HEK293 (cell line): ENCODE results near the gene NOP56.

ENCODE experiments used
- CTCF ChIA-PET: fragments of 350-600 bp; formaldehyde crosslinking; extraction: SDS; loops from one replicate; lab custom pipeline; 2021; ENCODE audit warnings: antibody characterized with exemption; lab: Yijun Ruan, JAX
- POLR2A ChIA-PET: fragments of 300-600 bp; formaldehyde crosslinking; extraction: SDS; loops from one replicate; lab custom pipeline; 2020; ENCODE audit warnings: antibody characterized with exemption, inconsistent platforms; lab: Yijun Ruan, JAX
- H3K27ac ChIP-seq: fragments of 200-500 bp; sonication (Bioruptor generic); 2 replicates; pipeline ENCODE4 v1.5.1; 2014; ENCODE audit warnings: low read depth, low read length, control low read depth, inconsistent platforms; ENCODE audit errors: extremely low read depth
- H3K36me3 ChIP-seq, 2 experiments: fragments of 200-500 bp in 1 of 2; sonication (Bioruptor generic) in 1 of 2; 1 replicate in 1 of 2; 2 replicates in 1 of 2; pipeline ENCODE4 v1.5.1; 2014 to 2017; ENCODE audit warnings: inconsistent platforms in 2 of 2, low read length in 2 of 2; ENCODE audit not compliant: control insufficient read depth in 2 of 2, insufficient read depth in 1 of 2
- H3K4me1 ChIP-seq: fragments of 200-500 bp; sonication (Bioruptor generic); 2 replicates; pipeline ENCODE4 v1.5.1; 2014; ENCODE audit warnings: mild to moderate bottlenecking, low read length, inconsistent platforms; ENCODE audit not compliant: control insufficient read depth, insufficient read depth
- H3K4me3 ChIP-seq: 2 replicates; pipeline ENCODE4 v1.5.1; 2011; ENCODE audit warnings: low read depth, mild to moderate bottlenecking, control low read depth, low read length, moderate library complexity
- H3K9me3 ChIP-seq: fragments of 200-500 bp; sonication (Bioruptor generic); 2 replicates; pipeline ENCODE4 v1.5.1; 2014; ENCODE audit warnings: low read depth, low read length, inconsistent platforms; ENCODE audit not compliant: control insufficient read depth, insufficient read depth
- ELK4 ChIP-seq: IDR thresholded peaks from 2 replicates; pipeline ENCODE4 v1.6.1; 2011; ENCODE audit warnings: mild to moderate bottlenecking, low read depth, low read length, borderline replicate concordance
- HOXC10 ChIP-seq: sonication (generic); formaldehyde crosslinking; IDR thresholded peaks from 2 replicates; pipeline ENCODE4 v1.8.1; 2023; ENCODE audit warnings: mild to moderate bottlenecking, missing genetic modification reagents
- OVOL3 ChIP-seq: fragments of 450-650 bp; formaldehyde crosslinking; IDR thresholded peaks from 2 replicates; pipeline ENCODE4 v1.5.1; 2016; ENCODE audit warnings: missing biosample characterization, missing genetic modification characterization
- PRDM1 ChIP-seq: fragments of 450-650 bp; formaldehyde crosslinking; IDR thresholded peaks from 2 replicates; pipeline ENCODE4; 2016; ENCODE audit warnings: missing biosample characterization, missing genetic modification characterization
- ZBTB7A ChIP-seq: fragments of 450-650 bp; formaldehyde crosslinking; IDR thresholded peaks from 2 replicates; pipeline ENCODE4 v1.5.1; 2016; ENCODE audit warnings: low read depth, missing biosample characterization, missing genetic modification characterization
- ZFP69B ChIP-seq: fragments of 450-650 bp; formaldehyde crosslinking; IDR thresholded peaks from 2 replicates; pipeline ENCODE4 v1.5.1; 2016; ENCODE audit warnings: missing biosample characterization, missing genetic modification characterization
- ZNF114 ChIP-seq: fragments of 450-650 bp; formaldehyde crosslinking; IDR thresholded peaks from 2 replicates; pipeline ENCODE4 v1.5.0; 2017; ENCODE audit warnings: missing biosample characterization, missing genetic modification characterization
- ZNF23 ChIP-seq: fragments of 450-650 bp; formaldehyde crosslinking; IDR thresholded peaks from 2 replicates; pipeline ENCODE4 v1.5.1; 2016; ENCODE audit warnings: missing biosample characterization, missing genetic modification characterization, borderline replicate concordance
- ZNF266 ChIP-seq: fragments of 450-650 bp; formaldehyde crosslinking; IDR thresholded peaks from 2 replicates; pipeline ENCODE4 v1.5.1; 2016; ENCODE audit warnings: missing biosample characterization, missing genetic modification characterization, low read depth
- ZNF404 ChIP-seq: fragments of 450-650 bp; formaldehyde crosslinking; IDR thresholded peaks from 2 replicates; pipeline ENCODE4 v1.5.1; 2017; ENCODE audit warnings: missing biosample characterization, missing genetic modification characterization
- ZNF544 ChIP-seq: fragments of 450-650 bp; formaldehyde crosslinking; IDR thresholded peaks from 2 replicates; pipeline ENCODE4 v1.5.0; 2017; ENCODE audit warnings: missing biosample characterization, missing genetic modification characterization
- ZNF558 ChIP-seq: fragments of 450-650 bp; formaldehyde crosslinking; IDR thresholded peaks from 2 replicates; pipeline ENCODE4 v1.5.1; 2016; ENCODE audit warnings: missing biosample characterization, missing genetic modification characterization
- ZNF76 ChIP-seq: fragments of 450-650 bp; formaldehyde crosslinking; IDR thresholded peaks from 2 replicates; pipeline ENCODE4; 2016; ENCODE audit warnings: low read depth, missing biosample characterization, missing genetic modification characterization, borderline replicate concordance
- TF ChIP-seq, protein P1 (sequence below): fragments of 450-650 bp; formaldehyde crosslinking; IDR thresholded peaks from 2 replicates; pipeline ENCODE4 v1.5.1; 2017; ENCODE audit warnings: missing biosample characterization, missing genetic modification characterization
- TF ChIP-seq, protein P2 (sequence below): fragments of 450-650 bp; formaldehyde crosslinking; IDR thresholded peaks from 2 replicates; pipeline ENCODE4 v1.5.1; 2016; ENCODE audit warnings: missing biosample characterization, missing genetic modification characterization
- TF ChIP-seq, protein P3 (sequence below): fragments of 450-650 bp; IDR thresholded peaks from 2 replicates; pipeline ENCODE4 v1.5.1; 2018; ENCODE audit warnings: missing biosample characterization, mild to moderate bottlenecking, missing genetic modification characterization
- TF ChIP-seq, protein P4 (sequence below): fragments of 450-650 bp; formaldehyde crosslinking; IDR thresholded peaks from 2 replicates; pipeline ENCODE4 v1.5.1; 2016; ENCODE audit warnings: missing biosample characterization, missing genetic modification characterization

Gene NOP56

GRCh38 chr20:2624190-2624589 lies 28.2 kb upstream of the NOP56 start:
- TF ChIP-seq ZNF76 = no peak
- TF ChIP-seq, protein P1, sequence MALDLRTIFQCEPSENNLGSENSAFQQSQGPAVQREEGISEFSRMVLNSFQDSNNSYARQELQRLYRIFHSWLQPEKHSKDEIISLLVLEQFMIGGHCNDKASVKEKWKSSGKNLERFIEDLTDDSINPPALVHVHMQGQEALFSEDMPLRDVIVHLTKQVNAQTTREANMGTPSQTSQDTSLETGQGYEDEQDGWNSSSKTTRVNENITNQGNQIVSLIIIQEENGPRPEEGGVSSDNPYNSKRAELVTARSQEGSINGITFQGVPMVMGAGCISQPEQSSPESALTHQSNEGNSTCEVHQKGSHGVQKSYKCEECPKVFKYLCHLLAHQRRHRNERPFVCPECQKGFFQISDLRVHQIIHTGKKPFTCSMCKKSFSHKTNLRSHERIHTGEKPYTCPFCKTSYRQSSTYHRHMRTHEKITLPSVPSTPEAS = no peak
- no peak for TF ChIP-seq ZNF266 (tag by site-specific recombination)
- TF ChIP-seq OVOL3 = no peak
- TF ChIP-seq ZNF558 (tag by site-specific recombination) = no peak
- no peak for TF ChIP-seq ELK4
- TF ChIP-seq, protein P2, sequence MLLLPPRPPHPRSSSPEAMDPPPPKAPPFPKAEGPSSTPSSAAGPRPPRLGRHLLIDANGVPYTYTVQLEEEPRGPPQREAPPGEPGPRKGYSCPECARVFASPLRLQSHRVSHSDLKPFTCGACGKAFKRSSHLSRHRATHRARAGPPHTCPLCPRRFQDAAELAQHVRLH = no peak
- TF ChIP-seq, all 188 proteins: peak for 0
- H3K9me3 ChIP-seq = no peaks in the 10 kb centered on the region
- H3K4me1 ChIP-seq = no peaks in the 10 kb centered on the region
- H3K36me3 ChIP-seq = no peaks in the 10 kb centered on the region
- ChIA-PET CTCF (interaction anchor here (0.6 kb wide), 1 partner anchor 741 kb away, joined by 3 read pairs; no protein-coding TSS in a partner anchor), POLR2A (no interaction called here)
- H3K27ac ChIP-seq = no peak overlapping the region
- H3K4me3 ChIP-seq = no peak overlapping the region

- Histone ChIP-seq H3K4me1 (no peaks in the 10 kb centered on the region), H3K9me3 (no peaks in the 10 kb centered on the region), H3K4me3 (no peak overlapping the region), H3K27ac (no peak overlapping the region), H3K36me3 (no peaks in the 10 kb centered on the region)
- ChIA-PET POLR2A (no interaction called here), CTCF (interaction anchor here (1.2 to 1.3 kb wide), 2 partner anchors 23 to 190 kb away, joined by 3 read pairs; no protein-coding TSS in a partner anchor)
- TF ChIP-seq ZNF114 (no peak), ZFP69B (no peak), ZNF544 (tag by site-specific recombination) (no peak), PRDM1 (tag by site-specific recombination) (no peak), ZNF23 (no peak), ZNF404 (no peak), ZBTB7A (tag by site-specific recombination) (no peak), HOXC10 (CRISPR knock-in tag) (no peak)
- TF ChIP-seq, protein P3, sequence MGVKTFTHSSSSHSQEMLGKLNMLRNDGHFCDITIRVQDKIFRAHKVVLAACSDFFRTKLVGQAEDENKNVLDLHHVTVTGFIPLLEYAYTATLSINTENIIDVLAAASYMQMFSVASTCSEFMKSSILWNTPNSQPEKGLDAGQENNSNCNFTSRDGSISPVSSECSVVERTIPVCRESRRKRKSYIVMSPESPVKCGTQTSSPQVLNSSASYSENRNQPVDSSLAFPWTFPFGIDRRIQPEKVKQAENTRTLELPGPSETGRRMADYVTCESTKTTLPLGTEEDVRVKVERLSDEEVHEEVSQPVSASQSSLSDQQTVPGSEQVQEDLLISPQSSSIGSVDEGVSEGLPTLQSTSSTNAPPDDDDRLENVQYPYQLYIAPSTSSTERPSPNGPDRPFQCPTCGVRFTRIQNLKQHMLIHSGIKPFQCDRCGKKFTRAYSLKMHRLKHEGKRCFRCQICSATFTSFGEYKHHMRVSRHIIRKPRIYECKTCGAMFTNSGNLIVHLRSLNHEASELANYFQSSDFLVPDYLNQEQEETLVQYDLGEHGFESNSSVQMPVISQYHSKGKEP (tag by site-specific recombination) = no peak
- TF ChIP-seq, protein P4, sequence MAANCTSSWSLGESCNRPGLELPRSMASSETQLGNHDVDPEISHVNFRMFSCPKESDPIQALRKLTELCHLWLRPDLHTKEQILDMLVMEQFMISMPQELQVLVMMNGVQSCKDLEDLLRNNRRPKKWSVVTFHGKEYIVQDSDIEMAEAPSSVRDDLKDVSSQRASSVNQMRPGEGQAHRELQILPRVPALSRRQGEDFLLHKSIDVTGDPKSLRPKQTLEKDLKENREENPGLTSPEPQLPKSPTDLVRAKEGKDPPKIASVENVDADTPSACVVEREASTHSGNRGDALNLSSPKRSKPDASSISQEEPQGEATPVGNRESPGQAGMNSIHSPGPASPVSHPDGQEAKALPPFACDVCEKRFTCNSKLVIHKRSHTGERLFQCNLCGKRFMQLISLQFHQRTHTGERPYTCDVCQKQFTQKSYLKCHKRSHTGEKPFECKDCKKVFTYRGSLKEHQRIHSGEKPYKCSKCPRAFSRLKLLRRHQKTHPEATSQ (tag by site-specific recombination) = no peak
Measured at GRCh38 chr20:2625062-2625461, 27.4 kb upstream of the NOP56 start.
